SK-N-SH (cell line): ENCODE measurements around the gene PLA2G2D. TPM values are rescaled to one million over a fixed set of nuclear protein-coding genes. Genes with fewer than 3 reads are reported as not detected.

Experiments
- CTCF ChIA-PET: fragments of 300-600, 350-600 bp; formaldehyde crosslinking; extraction: SDS; loops from one replicate; lab custom pipeline; 2021; lab: Yijun Ruan, JAX
- POLR2A ChIA-PET: fragments of 350-600 bp; sonication (Branson Sonifier 250); formaldehyde crosslinking; extraction: SDS; loops from one replicate; lab custom pipeline; 2020; ENCODE audit warnings: antibody characterized with exemption, inconsistent platforms; lab: Yijun Ruan, JAX
- DNase-seq: peaks from one replicate; pipeline ENCODE4 v3.0.0; 2012
- H2AFZ ChIP-seq: fragments of 200-600 bp; sonication (generic); 2 replicates; pipeline ENCODE4 v1.8.1; 2016; ENCODE audit warnings: antibody characterized with exemption, mild to moderate bottlenecking, low read depth
- H3F3A ChIP-seq: fragments of 200-600 bp; sonication (generic); replicated peaks from 2 replicates; pipeline ENCODE3; 2016; ENCODE audit warnings: antibody characterized with exemption, mild to moderate bottlenecking; ENCODE audit not compliant: insufficient read depth
- H3K27ac ChIP-seq, 2 experiments: fragments of 200-500 bp in 1 of 2; fragments of 200-600 bp in 1 of 2; sonication (Bioruptor generic) in 1 of 2; sonication (generic), shearing (Covaris generic) in 1 of 2; 2 replicates each; pipeline versions ENCODE4 v1.5.1 to v1.6.1; 2014 to 2016; ENCODE audit warnings: low read depth in 2 of 2, inconsistent platforms in 1 of 2, low read length in 1 of 2, mild to moderate bottlenecking in 1 of 2, mixed read lengths in 1 of 2
- H3K27me3 ChIP-seq: fragments of 200-600 bp; sonication (generic), shearing (Covaris generic); 2 replicates; pipeline ENCODE4 v1.6.1; 2016; ENCODE audit warnings: mixed run types; ENCODE audit not compliant: insufficient read depth
- H3K36me3 ChIP-seq, 2 experiments: fragments of 200-500 bp in 1 of 2; fragments of 200-600 bp in 1 of 2; sonication (Bioruptor generic) in 1 of 2; sonication (generic) in 1 of 2; replicated peaks in 1 of 2; 2 replicates each; pipeline versions ENCODE3 to v1.5.1; 2014 to 2016; ENCODE audit warnings: low read length in 1 of 2, mild to moderate bottlenecking in 1 of 2; ENCODE audit not compliant: insufficient read depth in 2 of 2, control insufficient read depth in 1 of 2
- H3K4me1 ChIP-seq, 2 experiments: fragments of 200-500 bp in 1 of 2; fragments of 200-600 bp in 1 of 2; sonication (Bioruptor generic) in 1 of 2; sonication (generic), shearing (Covaris generic) in 1 of 2; 2 replicates each; pipeline versions ENCODE4 v1.5.1 to v1.6.1; 2014 to 2016; ENCODE audit warnings: low read depth in 1 of 2, low read length in 1 of 2, mixed run types in 1 of 2; ENCODE audit not compliant: insufficient read depth in 2 of 2, control insufficient read depth in 1 of 2
- H3K4me2 ChIP-seq: fragments of 200-600 bp; sonication (generic), shearing (Covaris generic); 2 replicates; pipeline ENCODE4 v1.6.1; 2017; ENCODE audit warnings: mixed run types
- H3K4me3 ChIP-seq, 2 experiments: fragments of 200-500 bp in 1 of 2; fragments of 200-600 bp in 1 of 2; sonication (Bioruptor generic) in 1 of 2; sonication (generic), shearing (Covaris generic) in 1 of 2; 2 replicates each; pipeline versions ENCODE4 v1.5.1 to v1.8.1; 2014 to 2016; ENCODE audit warnings: low read depth in 2 of 2, inconsistent platforms in 1 of 2, low read length in 1 of 2, mild to moderate bottlenecking in 1 of 2, mixed read lengths in 1 of 2, moderate library complexity in 1 of 2
- H3K79me2 ChIP-seq: fragments of 200-600 bp; sonication (generic); 2 replicates; pipeline ENCODE4 v1.8.1; 2017; ENCODE audit warnings: mild to moderate bottlenecking; ENCODE audit not compliant: insufficient read depth
- H3K9ac ChIP-seq: fragments of 200-600 bp; sonication (generic); 2 replicates; pipeline ENCODE4 v1.6.1; 2017; ENCODE audit warnings: mixed run types
- H3K9me2 ChIP-seq: fragments of 200-600 bp; sonication (generic); 2 replicates; pipeline ENCODE4 v1.6.1; 2017; ENCODE audit warnings: mixed run types
- H3K9me3 ChIP-seq: fragments of 200-600 bp; sonication (generic); 2 replicates; pipeline ENCODE4 v1.6.1; 2017; ENCODE audit warnings: mixed run types, mild to moderate bottlenecking, moderate library complexity
- H4K20me1 ChIP-seq: fragments of 200-600 bp; sonication (generic); 2 replicates; pipeline ENCODE4 v1.6.1; 2017; ENCODE audit warnings: mild to moderate bottlenecking, mixed run types; ENCODE audit not compliant: insufficient read depth
- FOXJ3 ChIP-seq: sonication (generic); formaldehyde crosslinking; IDR thresholded peaks from 2 replicates; pipeline ENCODE4 v1.5.1; 2020; ENCODE audit warnings: mild to moderate bottlenecking, missing genetic modification reagents
- FOXM1 ChIP-seq: IDR thresholded peaks from 2 replicates; pipeline ENCODE4 v1.4.0; 2012; ENCODE audit warnings: low read depth, mild to moderate bottlenecking
- GABPA ChIP-seq: IDR thresholded peaks from 2 replicates; pipeline ENCODE4 v1.4.0; 2012; ENCODE audit warnings: low read depth, mild to moderate bottlenecking
- GATA2 ChIP-seq: sonication (generic); formaldehyde crosslinking; IDR thresholded peaks from 2 replicates; pipeline ENCODE4 v1.5.0; 2020; ENCODE audit warnings: mild to moderate bottlenecking, missing genetic modification reagents
- MEF2A ChIP-seq: IDR thresholded peaks from 2 replicates; pipeline ENCODE4 v1.4.0; 2012; ENCODE audit warnings: low read depth, borderline replicate concordance
- MXI1 ChIP-seq: IDR thresholded peaks from 2 replicates; pipeline ENCODE4 v1.6.1; 2012; ENCODE audit warnings: mild to moderate bottlenecking, low read depth, low read length, improper control_type of control experiment
- RCOR1 ChIP-seq: fragments of 150-350 bp; IDR thresholded peaks from 2 replicates; pipeline ENCODE4 v1.6.1; 2017; ENCODE audit warnings: antibody characterized with exemption, low read length
- RFX5 ChIP-seq: IDR thresholded peaks from 2 replicates; pipeline ENCODE4 v1.6.1; 2012; ENCODE audit warnings: mild to moderate bottlenecking, improper control_type of control experiment, low read length
- RXRA ChIP-seq: IDR thresholded peaks from 2 replicates; pipeline ENCODE4 v1.4.0; 2012; ENCODE audit warnings: low read depth, mild to moderate bottlenecking, borderline replicate concordance
- SIN3A ChIP-seq: IDR thresholded peaks from 2 replicates; pipeline ENCODE4 v1.6.1; 2012; ENCODE audit warnings: low read depth, mild to moderate bottlenecking, low read length, moderate library complexity, borderline replicate concordance
- TCF12 ChIP-seq: IDR thresholded peaks from 2 replicates; pipeline ENCODE4 v1.4.0; 2012
- TEAD4 ChIP-seq: IDR thresholded peaks from 2 replicates; pipeline ENCODE4 v1.4.0; 2012; ENCODE audit warnings: mild to moderate bottlenecking, borderline replicate concordance; ENCODE audit not compliant: insufficient read depth
- YY1 ChIP-seq: IDR thresholded peaks from 2 replicates; pipeline ENCODE4 v1.4.0; 2012; ENCODE audit warnings: low read depth, mild to moderate bottlenecking
- WGBS: methylation state at CpG from one replicate; pipeline ENCODE4 v1.1.6; 2017; ENCODE audit warnings: low lambda C conversion rate; 5-methylcytosine and 5-hydroxymethylcytosine counted together
- polyA plus RNA-seq, 3 experiments: library from polyadenylated mRNA; depleted of rRNA; stranded (reverse); fragments of >200 nt; gene quantifications; 2 replicates each; pipeline ENCODE4 v1.2.3, GENCODE V29; 2012
- TF ChIP-seq, protein P1 (sequence below): IDR thresholded peaks from 2 replicates; pipeline ENCODE4 v1.4.0; 2012; ENCODE audit warnings: low read depth, borderline replicate concordance
- TF ChIP-seq, protein P2 (sequence below): fragments of 200-600 bp; sonication (generic); IDR thresholded peaks from 2 replicates; pipeline ENCODE4 v1.6.1; 2017; ENCODE audit warnings: antibody characterized with exemption, mild to moderate bottlenecking, moderate library complexity
- TF ChIP-seq, protein P3 (sequence below): fragments of 150-350 bp; IDR thresholded peaks from 2 replicates; pipeline ENCODE4 v1.6.1; 2017; ENCODE audit warnings: antibody characterized with exemption, low read length, low read depth, borderline replicate concordance
- TF ChIP-seq, protein P4 (sequence below): fragments of 150-350 bp; IDR thresholded peaks from 2 replicates; pipeline ENCODE4 v1.6.1; 2016; ENCODE audit warnings: mild to moderate bottlenecking, low read depth, low read length
- TF ChIP-seq, protein P5 (sequence below): IDR thresholded peaks from 2 replicates; pipeline ENCODE4 v1.4.0; 2012; ENCODE audit warnings: low read depth

Gene PLA2G2D
- polyA plus RNA-seq, 1 of the 3 experiments (the other 2 are of a cell fraction), result not detected

DNA sequence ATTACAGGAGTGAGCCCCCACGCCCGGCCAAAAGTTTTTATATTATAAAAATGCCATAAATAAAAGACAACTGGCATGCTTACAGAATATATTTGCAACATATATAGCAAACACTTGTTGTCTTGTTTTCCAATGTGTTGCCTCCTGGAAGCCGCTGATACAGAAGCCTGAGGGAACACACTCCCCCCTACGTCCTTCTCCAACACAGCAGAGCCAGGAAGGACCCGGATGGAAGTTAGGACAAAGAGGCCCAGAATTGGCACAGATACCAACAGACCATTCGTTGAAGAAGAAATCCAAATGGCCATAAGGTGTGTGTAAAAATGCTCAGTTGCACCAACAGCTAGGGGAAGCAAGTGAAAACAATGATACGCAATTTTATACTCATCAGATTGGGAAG is 50.6 kb downstream of the PLA2G2D start:
- Histone ChIP-seq H3K4me3 (no peak overlapping the region), H3F3A (peaks cover 3% of the 10 kb centered on the region), H3K36me3 (no peaks in the 10 kb centered on the region), H4K20me1 (no peaks in the 10 kb centered on the region), H3K27ac (no peak overlapping the region), H2AFZ (no peak overlapping the region), H3K9me2 (no peaks in the 10 kb centered on the region), H3K27me3 (no peaks in the 10 kb centered on the region; the same call in 1 of the 2 replicates), H3K79me2 (no peaks in the 10 kb centered on the region), H3K9ac (no peak overlapping the region), H3K9me3 (no peaks in the 10 kb centered on the region), H3K4me2 (no peak overlapping the region), H3K4me1 (no peaks in the 10 kb centered on the region)
- no peak for TF ChIP-seq GABPA
- TF ChIP-seq TCF12, result no peak
- TF ChIP-seq RXRA, result no peak
- TF ChIP-seq, protein P1, sequence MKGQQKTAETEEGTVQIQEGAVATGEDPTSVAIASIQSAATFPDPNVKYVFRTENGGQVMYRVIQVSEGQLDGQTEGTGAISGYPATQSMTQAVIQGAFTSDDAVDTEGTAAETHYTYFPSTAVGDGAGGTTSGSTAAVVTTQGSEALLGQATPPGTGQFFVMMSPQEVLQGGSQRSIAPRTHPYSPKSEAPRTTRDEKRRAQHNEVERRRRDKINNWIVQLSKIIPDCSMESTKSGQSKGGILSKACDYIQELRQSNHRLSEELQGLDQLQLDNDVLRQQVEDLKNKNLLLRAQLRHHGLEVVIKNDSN, result no peak
- TF ChIP-seq RCOR1, result no peak
- TF ChIP-seq, protein P2, sequence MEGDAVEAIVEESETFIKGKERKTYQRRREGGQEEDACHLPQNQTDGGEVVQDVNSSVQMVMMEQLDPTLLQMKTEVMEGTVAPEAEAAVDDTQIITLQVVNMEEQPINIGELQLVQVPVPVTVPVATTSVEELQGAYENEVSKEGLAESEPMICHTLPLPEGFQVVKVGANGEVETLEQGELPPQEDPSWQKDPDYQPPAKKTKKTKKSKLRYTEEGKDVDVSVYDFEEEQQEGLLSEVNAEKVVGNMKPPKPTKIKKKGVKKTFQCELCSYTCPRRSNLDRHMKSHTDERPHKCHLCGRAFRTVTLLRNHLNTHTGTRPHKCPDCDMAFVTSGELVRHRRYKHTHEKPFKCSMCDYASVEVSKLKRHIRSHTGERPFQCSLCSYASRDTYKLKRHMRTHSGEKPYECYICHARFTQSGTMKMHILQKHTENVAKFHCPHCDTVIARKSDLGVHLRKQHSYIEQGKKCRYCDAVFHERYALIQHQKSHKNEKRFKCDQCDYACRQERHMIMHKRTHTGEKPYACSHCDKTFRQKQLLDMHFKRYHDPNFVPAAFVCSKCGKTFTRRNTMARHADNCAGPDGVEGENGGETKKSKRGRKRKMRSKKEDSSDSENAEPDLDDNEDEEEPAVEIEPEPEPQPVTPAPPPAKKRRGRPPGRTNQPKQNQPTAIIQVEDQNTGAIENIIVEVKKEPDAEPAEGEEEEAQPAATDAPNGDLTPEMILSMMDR, result no peak
- TF ChIP-seq GATA2 (CRISPR knock-in tag), result no peak
- TF ChIP-seq, protein P3, sequence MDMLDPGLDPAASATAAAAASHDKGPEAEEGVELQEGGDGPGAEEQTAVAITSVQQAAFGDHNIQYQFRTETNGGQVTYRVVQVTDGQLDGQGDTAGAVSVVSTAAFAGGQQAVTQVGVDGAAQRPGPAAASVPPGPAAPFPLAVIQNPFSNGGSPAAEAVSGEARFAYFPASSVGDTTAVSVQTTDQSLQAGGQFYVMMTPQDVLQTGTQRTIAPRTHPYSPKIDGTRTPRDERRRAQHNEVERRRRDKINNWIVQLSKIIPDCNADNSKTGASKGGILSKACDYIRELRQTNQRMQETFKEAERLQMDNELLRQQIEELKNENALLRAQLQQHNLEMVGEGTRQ, result no peak
- TF ChIP-seq SIN3A, result no peak
- TF ChIP-seq, protein P4, sequence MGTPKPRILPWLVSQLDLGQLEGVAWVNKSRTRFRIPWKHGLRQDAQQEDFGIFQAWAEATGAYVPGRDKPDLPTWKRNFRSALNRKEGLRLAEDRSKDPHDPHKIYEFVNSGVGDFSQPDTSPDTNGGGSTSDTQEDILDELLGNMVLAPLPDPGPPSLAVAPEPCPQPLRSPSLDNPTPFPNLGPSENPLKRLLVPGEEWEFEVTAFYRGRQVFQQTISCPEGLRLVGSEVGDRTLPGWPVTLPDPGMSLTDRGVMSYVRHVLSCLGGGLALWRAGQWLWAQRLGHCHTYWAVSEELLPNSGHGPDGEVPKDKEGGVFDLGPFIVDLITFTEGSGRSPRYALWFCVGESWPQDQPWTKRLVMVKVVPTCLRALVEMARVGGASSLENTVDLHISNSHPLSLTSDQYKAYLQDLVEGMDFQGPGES, result no peak
- no peak for TF ChIP-seq FOXM1
- TF ChIP-seq, protein P5, sequence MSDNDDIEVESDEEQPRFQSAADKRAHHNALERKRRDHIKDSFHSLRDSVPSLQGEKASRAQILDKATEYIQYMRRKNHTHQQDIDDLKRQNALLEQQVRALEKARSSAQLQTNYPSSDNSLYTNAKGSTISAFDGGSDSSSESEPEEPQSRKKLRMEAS, result no peak
- TF ChIP-seq FOXJ3 (CRISPR knock-in tag), result no peak
- no peak for TF ChIP-seq YY1
- no peak for TF ChIP-seq MXI1
- TF ChIP-seq TEAD4, result no peak
- TF ChIP-seq MEF2A, result no peak
- TF ChIP-seq RFX5, result no peak
- CTCF ChIA-PET, result interaction anchor here (0.7 kb wide), 1 partner anchor 10 kb away, joined by 3 read pairs; no protein-coding TSS in a partner anchor
- POLR2A ChIA-PET, result no interaction called here
- 45% methylated on average over 7 of the region's 7 CpGs for WGBS
- no peak for DNase-seq
